Central memory CD8-positive, alpha-beta T cell (primary cell): Measurements from ENCODE around the gene SPOCK1.

Experiments used
- ATAC-seq: fragments of 150-1000 bp; cut with Tn5 transposase; replicated peaks from 2 replicates; pipeline ENCODE4 v1.10.0; 2022; ENCODE audit warnings: mild to moderate bottlenecking, moderate FRiP score, moderate number of reproducible peaks; ENCODE audit not compliant: poor library complexity, severe bottlenecking; ENCODE audit errors: extremely low read depth
- DNase-seq, 2 donors: peaks; one replicate each; pipeline ENCODE4 v3.0.0; 2021; ENCODE audit warnings: low spot score in 2 of 2
- H3K27ac Mint-ChIP-seq: one replicate; pipeline ENCODE4 v1.8.0; 2022; ENCODE audit warnings: low read depth, mild to moderate bottlenecking, moderate library complexity, mixed read lengths
- H3K27me3 Mint-ChIP-seq: one replicate; pipeline ENCODE4 v1.8.0; 2022; ENCODE audit warnings: mixed read lengths
- H3K36me3 Mint-ChIP-seq: one replicate; pipeline ENCODE4 v1.8.0; 2022; ENCODE audit warnings: mild to moderate bottlenecking, moderate library complexity, mixed read lengths; ENCODE audit not compliant: insufficient read depth
- H3K4me1 Mint-ChIP-seq: one replicate; pipeline ENCODE4 v1.8.0; 2022; ENCODE audit warnings: mixed read lengths
- H3K4me3 Mint-ChIP-seq: one replicate; pipeline ENCODE4 v1.8.0; 2022; ENCODE audit warnings: mild to moderate bottlenecking, moderate library complexity, mixed read lengths
- H3K9me3 Mint-ChIP-seq: one replicate; pipeline ENCODE4 v1.8.0; 2022; ENCODE audit warnings: mixed read lengths

The SPOCK1 gene

GRCh38 chr5:137303509-137303908 lies 195.6 kb downstream of the SPOCK1 start:
- H3K4me1 Mint-ChIP-seq: no peaks in the 10 kb centered on the region
- no peak overlapping the region for H3K4me3 Mint-ChIP-seq
- no peaks in the 10 kb centered on the region for H3K9me3 Mint-ChIP-seq
- H3K27me3 Mint-ChIP-seq: peaks cover 23% of the 10 kb centered on the region
- no peaks in the 10 kb centered on the region for H3K36me3 Mint-ChIP-seq
- no peak overlapping the region for H3K27ac Mint-ChIP-seq
- no peak for ATAC-seq
- no peak for DNase-seq

- DNase-seq (no peak), ATAC-seq (no peak)
- Mint-ChIP-seq H3K9me3 (no peaks in the 10 kb centered on the region), H3K4me3 (no peak overlapping the region), H3K36me3 (no peaks in the 10 kb centered on the region), H3K27ac (no peak overlapping the region), H3K27me3 (peaks cover 23% of the 10 kb centered on the region), H3K4me1 (no peaks in the 10 kb centered on the region)
These were observed 198.5 kb downstream of the SPOCK1 start for GRCh38 chr5:137300411-137301240.

GRCh38 chr5:137296213-137296781 lies 202.8 kb downstream of the SPOCK1 start:
- Mint-ChIP-seq H3K9me3 (peaks cover 4% of the 10 kb centered on the region), H3K27ac (no peak overlapping the region), H3K4me3 (no peak overlapping the region), H3K27me3 (peaks cover 16% of the 10 kb centered on the region), H3K36me3 (no peaks in the 10 kb centered on the region), H3K4me1 (no peaks in the 10 kb centered on the region)
- ATAC-seq: no peak
- no peak for DNase-seq

GRCh38 chr5:137294604-137295003 lies 204.5 kb downstream of the SPOCK1 start:
- H3K4me3 Mint-ChIP-seq: no peak overlapping the region
- H3K4me1 Mint-ChIP-seq: no peaks in the 10 kb centered on the region
- H3K27ac Mint-ChIP-seq: no peak overlapping the region
- H3K27me3 Mint-ChIP-seq: peaks cover 10% of the 10 kb centered on the region
- H3K9me3 Mint-ChIP-seq: peaks cover 4% of the 10 kb centered on the region
- no peaks in the 10 kb centered on the region for H3K36me3 Mint-ChIP-seq
- DNase-seq: no peak
- ATAC-seq: no peak

- Mint-ChIP-seq H3K9me3 (peaks cover 4% of the 10 kb centered on the region), H3K4me1 (no peaks in the 10 kb centered on the region), H3K4me3 (no peak overlapping the region), H3K27ac (no peak overlapping the region), H3K27me3 (peaks cover 28% of the 10 kb centered on the region), H3K36me3 (no peaks in the 10 kb centered on the region)
- no peak for ATAC-seq
- DNase-seq: no peak
These were observed 206.6 kb downstream of the SPOCK1 start for GRCh38 chr5:137292461-137293027.

GRCh38 chr5:137291436-137291835 lies 207.7 kb downstream of the SPOCK1 start:
- DNase-seq: no peak
- Mint-ChIP-seq H3K4me3 (no peak overlapping the region), H3K4me1 (no peaks in the 10 kb centered on the region), H3K36me3 (no peaks in the 10 kb centered on the region), H3K9me3 (peaks cover 4% of the 10 kb centered on the region), H3K27me3 (peaks cover 39% of the 10 kb centered on the region), H3K27ac (no peak overlapping the region)
- ATAC-seq: no peak

- Mint-ChIP-seq H3K4me3 (no peak overlapping the region), H3K9me3 (peaks cover 4% of the 10 kb centered on the region), H3K27me3 (peaks cover 43% of the 10 kb centered on the region), H3K27ac (no peak overlapping the region), H3K36me3 (no peaks in the 10 kb centered on the region), H3K4me1 (no peaks in the 10 kb centered on the region)
- DNase-seq (no peak), ATAC-seq (no peak)
These were observed 208.1 kb downstream of the SPOCK1 start for GRCh38 chr5:137291031-137291430.

GRCh38 chr5:137290373-137290772 lies 208.8 kb downstream of the SPOCK1 start:
- Mint-ChIP-seq H3K4me3 (no peak overlapping the region), H3K27me3 (peaks cover 44% of the 10 kb centered on the region), H3K9me3 (peaks cover 4% of the 10 kb centered on the region), H3K27ac (no peak overlapping the region), H3K36me3 (no peaks in the 10 kb centered on the region), H3K4me1 (no peaks in the 10 kb centered on the region)
- DNase-seq (no peak), ATAC-seq (no peak)

- DNase-seq (no peak), ATAC-seq (no peak)
- H3K27ac Mint-ChIP-seq: no peak overlapping the region
- no peaks in the 10 kb centered on the region for H3K36me3 Mint-ChIP-seq
- peaks cover under 1% of the 10 kb centered on the region for H3K9me3 Mint-ChIP-seq
- H3K4me3 Mint-ChIP-seq: no peak overlapping the region
- no peaks in the 10 kb centered on the region for H3K4me1 Mint-ChIP-seq
- H3K27me3 Mint-ChIP-seq: peaks cover 44% of the 10 kb centered on the region
These were observed 209.3 kb downstream of the SPOCK1 start for GRCh38 chr5:137289856-137290255.

- no peaks in the 10 kb centered on the region for H3K4me1 Mint-ChIP-seq
- no peak for DNase-seq
- peaks cover 44% of the 10 kb centered on the region for H3K27me3 Mint-ChIP-seq
- ATAC-seq: no peak
- H3K4me3 Mint-ChIP-seq: no peak overlapping the region
- no peaks in the 10 kb centered on the region for H3K9me3 Mint-ChIP-seq
- H3K27ac Mint-ChIP-seq: no peak overlapping the region
- no peaks in the 10 kb centered on the region for H3K36me3 Mint-ChIP-seq
These were observed 211.6 kb downstream of the SPOCK1 start for GRCh38 chr5:137287569-137287968.

- Mint-ChIP-seq H3K36me3 (no peaks in the 10 kb centered on the region), H3K27me3 (peaks cover 44% of the 10 kb centered on the region), H3K4me1 (no peaks in the 10 kb centered on the region), H3K27ac (no peak overlapping the region), H3K9me3 (no peaks in the 10 kb centered on the region), H3K4me3 (no peak overlapping the region)
- no peak for ATAC-seq
- DNase-seq: no peak
These were observed 213.0 kb downstream of the SPOCK1 start for GRCh38 chr5:137286025-137286610.

- no peaks in the 10 kb centered on the region for H3K9me3 Mint-ChIP-seq
- no peaks in the 10 kb centered on the region for H3K4me1 Mint-ChIP-seq
- H3K36me3 Mint-ChIP-seq: no peaks in the 10 kb centered on the region
- no peak overlapping the region for H3K4me3 Mint-ChIP-seq
- DNase-seq (no peak), ATAC-seq (no peak)
- no peak overlapping the region for H3K27ac Mint-ChIP-seq
- peaks cover 31% of the 10 kb centered on the region for H3K27me3 Mint-ChIP-seq
These were observed 215.3 kb downstream of the SPOCK1 start for GRCh38 chr5:137283801-137284200.

- ATAC-seq (no peak), DNase-seq (no peak)
- Mint-ChIP-seq H3K9me3 (no peaks in the 10 kb centered on the region), H3K27me3 (peaks cover 25% of the 10 kb centered on the region), H3K36me3 (no peaks in the 10 kb centered on the region), H3K4me3 (no peak overlapping the region), H3K27ac (no peak overlapping the region), H3K4me1 (no peaks in the 10 kb centered on the region)
These were observed 216.9 kb downstream of the SPOCK1 start for GRCh38 chr5:137282216-137282615.
